ENCODE measurements around the gene FAAP100.

The FAAP100 gene

GRCh38 chr17:81502471-81503017 is 49.6 kb downstream of the FAAP100 start:
- no peak for DNase-seq
- in situ Hi-C loops (cut with HindIII; ENCODE audit: low pct_ligation_motif_present, low pct_unique_long_range_greater_than_20kb, low sequenced_read_pairs), result no loop called here

GRCh38 chr17:81500047-81500446 is 52.1 kb downstream of the FAAP100 start:
- in situ Hi-C loops (cut with HindIII; ENCODE audit: low pct_ligation_motif_present, low pct_unique_long_range_greater_than_20kb, low sequenced_read_pairs), result no loop called here
- DNase-seq, result no peak

- in situ Hi-C loops (cut with HindIII; ENCODE audit: low pct_ligation_motif_present, low pct_unique_long_range_greater_than_20kb, low sequenced_read_pairs), result no loop called here
- DNase-seq, result no peak
Observed at GRCh38 chr17:81499601-81499970, 52.6 kb downstream of the FAAP100 start.

DNA sequence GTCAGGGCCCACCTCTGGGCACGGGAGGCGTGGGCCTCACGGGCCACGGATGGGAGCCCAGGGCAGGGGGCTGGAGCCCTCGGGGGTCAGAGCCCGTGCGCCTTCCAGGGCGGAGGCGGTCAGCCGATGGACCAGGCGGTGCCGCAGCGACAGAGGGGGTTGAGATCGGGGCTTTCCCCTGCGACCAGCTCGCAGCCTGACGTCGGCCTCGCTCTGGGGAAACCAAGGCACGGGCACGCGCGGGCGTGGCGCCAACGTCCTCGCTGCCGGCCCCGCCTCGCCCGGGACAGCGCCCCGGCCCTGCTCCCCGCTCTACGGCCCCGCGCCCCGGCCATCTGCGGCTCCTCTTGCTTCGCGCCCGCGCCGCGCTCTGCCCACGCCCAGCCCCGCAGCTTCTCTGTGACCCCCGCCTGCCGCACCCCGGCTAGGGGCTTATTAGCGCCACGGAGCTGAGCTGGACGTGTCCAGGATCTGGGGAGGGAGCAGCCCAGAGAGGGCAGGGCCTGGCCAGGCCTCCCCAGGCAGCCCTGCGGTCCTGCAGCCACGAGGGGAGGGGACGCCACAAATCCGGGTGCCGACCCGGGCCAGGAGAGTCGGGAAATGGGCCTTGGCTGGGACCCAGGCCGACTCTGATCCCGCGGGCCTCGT is 53.1 kb downstream of the FAAP100 start:
- in situ Hi-C loops (cut with HindIII; ENCODE audit: low pct_ligation_motif_present, low pct_unique_long_range_greater_than_20kb, low sequenced_read_pairs), result no loop called here
- no peak for DNase-seq

GRCh38 chr17:81494626-81495377 is 57.4 kb downstream of the FAAP100 start:
- in situ Hi-C loops (cut with HindIII; ENCODE audit: low pct_ligation_motif_present, low pct_unique_long_range_greater_than_20kb, low sequenced_read_pairs), result no loop called here
- no peak for DNase-seq

DNA sequence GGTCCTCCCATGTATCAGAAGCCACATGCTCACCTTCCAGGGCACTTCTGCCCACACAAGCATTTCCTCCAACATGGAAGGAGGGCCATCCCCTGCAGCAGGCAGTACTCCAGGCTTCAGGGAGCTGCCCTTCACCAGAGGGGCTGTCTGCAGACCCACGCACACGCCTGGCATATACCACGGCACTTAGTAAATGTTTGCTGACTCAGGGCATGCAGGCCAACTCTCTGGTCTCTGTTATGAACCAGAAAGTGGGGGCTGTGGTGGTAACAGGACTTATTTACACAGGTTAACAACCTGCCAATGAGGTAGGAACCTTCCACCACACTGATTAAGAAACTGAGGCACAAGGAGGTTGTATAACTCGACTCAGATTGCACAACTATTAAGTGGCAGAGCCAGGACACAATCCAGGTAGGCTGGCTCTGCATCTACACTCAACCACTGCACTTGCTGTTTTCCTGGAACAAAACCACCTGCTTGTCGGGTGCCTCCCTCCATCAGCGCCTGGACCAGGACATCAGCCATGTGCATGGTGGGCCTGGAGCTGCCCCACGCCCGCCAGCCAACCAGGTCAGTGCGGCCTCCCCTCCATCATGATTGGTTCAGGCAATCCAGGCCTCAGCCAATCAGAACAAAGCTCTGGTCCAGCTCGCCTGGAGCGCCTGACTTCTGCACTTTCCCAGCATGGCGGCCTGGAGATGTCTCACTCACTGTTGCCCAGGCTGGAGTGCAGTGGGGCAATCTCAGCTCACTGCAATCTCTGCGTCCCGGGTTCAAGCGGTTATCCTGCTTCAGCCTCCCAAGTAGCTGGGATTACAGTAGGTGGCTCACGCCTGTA is 58.7 kb downstream of the FAAP100 start:
- in situ Hi-C loops (cut with HindIII; ENCODE audit: low pct_ligation_motif_present, low pct_unique_long_range_greater_than_20kb, low sequenced_read_pairs), result no loop called here
- DNase-seq, result no peak

DNA sequence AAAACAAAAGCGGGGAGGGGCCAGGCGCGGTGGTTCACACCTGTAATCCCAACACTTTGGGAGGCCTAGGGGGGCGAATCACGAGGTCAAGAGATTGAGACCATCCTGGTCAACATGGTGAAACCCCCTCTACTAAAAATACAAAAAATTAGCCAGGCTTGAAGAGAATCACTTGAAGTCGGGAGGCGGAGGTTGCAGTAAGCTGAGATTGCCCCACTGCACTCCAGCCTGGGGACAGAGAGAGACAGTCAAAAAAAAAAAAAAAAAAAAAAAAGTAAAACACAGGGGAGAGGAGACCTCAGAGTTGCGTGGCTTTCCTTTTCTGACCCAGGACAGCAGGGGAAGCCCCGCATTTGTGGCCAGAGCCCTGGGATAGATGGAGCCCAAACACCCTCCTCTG is 59.4 kb downstream of the FAAP100 start:
- no peak for DNase-seq
- in situ Hi-C loops (cut with HindIII; ENCODE audit: low pct_ligation_motif_present, low pct_unique_long_range_greater_than_20kb, low sequenced_read_pairs), result no loop called here

DNA sequence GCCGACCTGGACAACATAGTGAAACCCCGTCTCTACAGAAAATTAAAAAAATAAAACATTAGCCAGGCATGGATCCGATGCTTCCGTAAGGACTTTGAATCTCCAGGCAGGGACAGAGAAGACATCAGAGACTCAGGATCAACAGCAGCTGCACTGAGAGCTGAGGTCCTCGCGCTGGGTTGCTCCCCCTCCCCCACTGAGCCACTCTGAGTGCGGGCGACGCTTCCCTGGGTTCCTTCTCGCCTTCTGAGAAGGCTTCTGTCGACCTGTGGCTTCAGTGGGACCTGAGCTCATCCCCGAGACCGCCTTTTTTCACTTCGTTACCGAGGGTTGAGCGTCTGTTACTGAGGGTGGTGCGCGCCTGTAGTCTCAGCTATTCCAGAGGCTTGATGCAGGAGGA is 60.0 kb downstream of the FAAP100 start:
- in situ Hi-C loops (cut with HindIII; ENCODE audit: low pct_ligation_motif_present, low pct_unique_long_range_greater_than_20kb, low sequenced_read_pairs), result no loop called here

GRCh38 chr17:81491761-81492160 is 60.4 kb downstream of the FAAP100 start:
- no peak for DNase-seq
- in situ Hi-C loops (cut with HindIII; ENCODE audit: low pct_ligation_motif_present, low pct_unique_long_range_greater_than_20kb, low sequenced_read_pairs), result no loop called here

More for the DNA sequence above, 60.0 kb downstream of the FAAP100 start:
- no peak for DNase-seq

GRCh38 chr17:81491181-81491581 is 61.0 kb downstream of the FAAP100 start:
- in situ Hi-C loops (cut with HindIII; ENCODE audit: low pct_ligation_motif_present, low pct_unique_long_range_greater_than_20kb, low sequenced_read_pairs), result no loop called here
- peak; percentile 31 for DNase-seq

- DNase-seq, result no peak
- in situ Hi-C loops (cut with HindIII; ENCODE audit: low pct_ligation_motif_present, low pct_unique_long_range_greater_than_20kb, low sequenced_read_pairs), result no loop called here
Observed at GRCh38 chr17:81489998-81490992, 61.9 kb downstream of the FAAP100 start.

All from ACHN (cell line).